HL-60 (cell line): ENCODE results near the gene TARBP2.

ENCODE experiments used
- CTCF ChIP-seq: IDR thresholded peaks from one replicate; pipeline ENCODE4 v1.5.1; 2011; ENCODE audit warnings: low read length, control low read depth, inconsistent platforms; ENCODE audit not compliant: insufficient read depth
- GABPA ChIP-seq: IDR thresholded peaks from 2 replicates; pipeline ENCODE4 v1.6.1; 2012; ENCODE audit warnings: low read depth
- POLR2AphosphoS5 ChIP-seq: IDR thresholded peaks from 2 replicates; pipeline ENCODE4 v1.6.1; 2012; ENCODE audit warnings: low read depth
- SPI1 ChIP-seq: IDR thresholded peaks from 2 replicates; pipeline ENCODE4 v1.6.1; 2012; ENCODE audit warnings: low read depth, mild to moderate bottlenecking, borderline replicate concordance

DNA sequence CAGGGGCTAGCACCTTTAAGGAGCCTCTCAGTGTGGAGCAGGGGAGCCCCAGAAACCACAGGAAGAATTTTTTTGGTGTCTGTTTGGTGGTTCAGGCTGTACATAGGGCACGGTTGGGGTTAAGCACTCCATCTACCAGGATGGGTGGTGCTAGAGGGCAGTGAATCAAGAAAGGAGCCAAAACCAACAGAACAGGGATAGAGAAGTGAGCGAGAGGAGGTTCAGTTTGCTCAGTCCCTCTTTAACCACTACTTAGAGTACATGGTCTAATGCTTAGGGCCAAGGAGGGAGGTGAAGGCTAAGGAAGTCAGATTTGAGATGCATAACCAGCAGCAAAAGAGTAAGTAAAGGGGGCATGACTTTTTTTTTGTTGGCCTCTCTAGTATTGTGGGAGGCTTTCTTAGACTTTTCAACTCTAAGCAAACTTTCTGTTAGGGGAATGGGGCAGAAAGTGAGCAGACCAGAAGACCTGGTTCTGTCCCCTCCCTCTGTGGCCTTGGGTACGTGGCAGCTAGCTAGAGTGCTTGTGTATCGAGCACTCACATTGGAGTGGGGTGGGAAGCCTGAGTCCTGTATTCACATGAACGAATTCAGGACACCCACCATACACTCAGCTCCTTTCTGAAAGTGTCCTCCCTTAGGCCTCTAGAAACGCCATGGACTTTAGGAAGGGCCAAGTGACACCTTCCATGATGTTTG lies 12.8 kb downstream of the TARBP2 start:
- TF ChIP-seq CTCF (no peak), POLR2AphosphoS5 (no peak), SPI1 (no peak), GABPA (no peak)
